ENCODE results near the gene ZNF575.

ZNF575 gene

DNA sequence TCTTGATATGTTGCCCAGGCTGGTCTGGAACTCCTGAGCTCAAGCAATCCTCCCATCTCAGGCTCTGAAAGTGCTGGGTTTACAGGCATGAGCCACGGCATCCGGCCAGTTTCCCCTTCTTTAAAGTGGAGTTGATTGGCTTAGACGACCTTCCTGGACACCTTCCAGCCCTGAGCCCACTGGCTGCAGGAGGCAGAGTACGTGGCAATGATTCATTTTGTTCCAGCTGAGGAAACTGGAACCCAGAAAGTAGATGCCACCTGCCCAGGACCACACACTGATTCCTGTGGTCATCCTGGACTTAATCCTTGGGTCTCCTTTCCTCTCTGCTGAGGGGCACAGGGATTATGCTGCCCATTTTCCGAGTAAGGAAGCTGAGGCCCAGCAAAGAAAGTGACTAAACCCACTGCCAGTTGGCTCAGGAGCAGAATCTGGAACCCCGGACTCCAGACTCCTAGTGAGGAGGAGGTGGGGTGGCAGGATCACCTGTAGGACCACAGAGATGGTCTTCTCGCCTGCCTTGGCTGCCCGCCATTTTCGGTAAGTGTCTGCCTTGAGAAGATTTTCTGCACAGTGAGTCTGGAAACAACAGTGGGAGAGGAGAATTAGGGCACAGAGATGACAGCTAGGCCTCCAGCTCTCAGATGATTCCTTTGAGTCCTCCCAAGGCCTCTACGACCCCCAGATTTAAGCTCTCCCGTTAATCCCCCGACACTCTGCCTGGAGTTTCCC, 41.6 kb downstream of the ZNF575 start:
- DNase-seq (ENCODE audit: low read depth): no peak

DNA sequence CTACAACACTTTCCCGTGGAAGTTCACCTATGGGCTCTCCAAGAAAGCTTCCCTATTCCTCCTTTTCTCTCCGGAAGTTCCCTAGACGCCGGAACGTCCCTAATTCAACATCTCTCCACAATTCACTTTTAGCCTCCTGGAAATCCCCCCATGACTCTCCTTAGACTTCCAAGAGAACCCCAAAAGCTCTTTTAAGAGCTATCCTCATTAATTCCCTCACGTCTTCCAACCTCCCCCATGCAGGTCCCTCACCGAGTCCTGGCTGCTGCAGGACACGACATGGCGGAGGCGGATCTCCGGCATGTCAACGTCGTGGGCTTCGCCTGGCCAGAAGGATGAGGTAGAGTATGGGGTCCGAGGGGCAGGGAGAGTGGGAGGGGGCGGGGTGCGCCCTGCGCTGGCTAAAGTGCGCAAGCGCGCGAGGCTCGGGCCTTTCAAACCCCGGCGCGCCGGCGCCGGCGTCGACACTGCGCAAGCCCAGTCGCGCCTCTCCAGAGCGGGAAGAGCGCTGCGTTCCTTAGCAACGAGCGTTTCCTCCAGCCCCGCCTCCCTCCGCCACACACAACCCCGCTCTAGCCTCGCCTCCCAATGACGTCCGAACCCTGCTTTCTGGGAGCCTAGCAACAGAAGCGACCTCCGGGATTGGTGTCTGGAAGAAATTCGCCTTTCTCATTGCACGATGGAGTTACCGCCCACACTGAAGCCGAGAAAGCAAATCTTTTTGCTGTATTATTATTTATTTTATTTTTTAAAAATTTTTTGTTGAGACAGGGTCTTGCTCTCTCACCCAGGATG, 42.4 kb downstream of the ZNF575 start, which contains the start of the genes PINLYP and XRCC1:
Gene PINLYP (plus strand): TSS at position 646 of the 795 bp plus-strand sequence. CDS start 1,391 bp downstream, outside the sequence.
Gene XRCC1 (minus strand): TSS at position 372 of the 795 bp plus-strand sequence. CDS start 69 bp downstream, at position 303.
- DNase-seq (ENCODE audit: low read depth): peak; percentile 94

DNA sequence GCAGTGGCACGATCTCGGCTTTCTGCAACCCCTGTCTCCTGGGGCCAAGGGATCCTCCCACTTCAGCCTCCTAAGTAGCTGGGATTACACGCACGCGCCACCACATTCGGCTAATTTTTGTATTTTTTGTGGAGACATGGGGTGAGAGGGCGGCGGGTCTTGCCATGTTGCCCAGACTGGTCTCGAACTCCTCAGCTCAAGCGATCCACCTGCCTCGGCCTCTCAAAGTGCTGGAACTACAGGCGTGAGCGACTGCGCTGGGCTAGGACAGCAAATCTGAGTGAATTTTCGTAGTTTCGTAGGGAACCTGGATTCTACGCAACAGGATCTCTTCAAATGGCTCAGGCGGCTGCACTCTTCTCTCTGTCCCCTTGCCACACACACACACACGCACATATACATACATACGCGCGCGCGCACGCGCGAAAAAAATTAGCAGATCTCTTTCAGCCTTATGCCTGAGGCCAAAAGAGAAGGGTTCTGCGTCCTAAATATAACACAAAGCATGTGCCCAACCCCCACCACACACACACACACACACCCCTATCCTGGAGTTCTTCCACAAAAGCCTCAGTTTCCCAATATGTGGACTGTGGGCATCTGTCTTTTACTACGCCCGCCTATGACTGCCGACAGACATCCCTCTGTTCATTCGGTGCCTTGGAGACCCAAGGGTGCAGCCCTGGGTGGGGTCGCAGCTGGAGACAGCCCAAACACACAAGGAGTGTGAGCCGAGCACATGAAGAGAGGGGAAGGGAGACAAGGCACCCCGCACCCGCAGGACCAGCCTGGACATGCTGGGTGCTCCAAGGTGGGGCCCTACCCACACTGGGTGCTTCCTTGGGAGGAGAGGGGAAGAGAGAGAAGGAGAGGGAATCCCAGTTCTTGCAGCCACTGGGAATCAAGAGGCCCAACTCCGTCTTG, 43.2 kb downstream of the ZNF575 start:
- no peak for DNase-seq (ENCODE audit: low read depth)

DNA sequence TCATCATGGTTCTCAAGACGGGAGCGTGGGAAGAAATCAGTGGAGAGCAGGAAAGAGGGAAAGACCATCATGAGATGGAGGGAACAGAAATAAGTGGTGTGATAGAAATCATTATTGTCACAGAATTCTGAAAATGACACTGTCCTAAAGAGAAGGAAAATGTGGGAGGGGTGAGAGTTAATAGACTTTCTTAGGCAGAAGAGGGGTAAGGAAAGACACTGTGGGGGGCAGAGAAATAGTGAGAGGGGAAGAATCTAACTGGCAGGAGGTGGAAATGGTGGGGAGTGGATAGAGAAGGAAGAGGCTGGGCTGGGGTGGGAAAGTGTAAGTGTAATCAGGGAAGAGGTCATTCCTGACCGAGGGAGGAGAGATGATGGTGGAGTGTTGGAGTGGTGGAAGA, 45.8 kb downstream of the ZNF575 start:
- DNase-seq (ENCODE audit: low read depth): no peak

DNA sequence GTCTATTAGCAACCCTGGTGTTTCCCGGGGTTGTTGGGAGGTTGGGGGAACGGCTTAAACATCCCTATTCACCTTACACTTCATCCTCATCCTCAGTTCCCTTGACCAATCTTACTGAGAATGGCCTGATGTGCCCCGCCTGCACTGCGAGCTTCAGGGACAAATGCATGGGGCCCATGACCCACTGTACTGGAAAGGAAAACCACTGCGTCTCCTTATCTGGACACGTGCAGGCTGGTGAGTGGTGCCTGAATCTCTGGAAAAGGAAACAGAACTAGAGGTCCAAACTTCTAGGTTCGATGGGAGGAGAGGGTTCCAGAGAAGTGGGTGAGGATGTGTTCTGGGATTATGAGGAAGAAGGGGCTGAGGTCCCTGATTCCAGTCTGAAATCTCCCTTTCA, 48.5 kb downstream of the ZNF575 start:
- DNase-seq (ENCODE audit: low read depth): no peak

DNA sequence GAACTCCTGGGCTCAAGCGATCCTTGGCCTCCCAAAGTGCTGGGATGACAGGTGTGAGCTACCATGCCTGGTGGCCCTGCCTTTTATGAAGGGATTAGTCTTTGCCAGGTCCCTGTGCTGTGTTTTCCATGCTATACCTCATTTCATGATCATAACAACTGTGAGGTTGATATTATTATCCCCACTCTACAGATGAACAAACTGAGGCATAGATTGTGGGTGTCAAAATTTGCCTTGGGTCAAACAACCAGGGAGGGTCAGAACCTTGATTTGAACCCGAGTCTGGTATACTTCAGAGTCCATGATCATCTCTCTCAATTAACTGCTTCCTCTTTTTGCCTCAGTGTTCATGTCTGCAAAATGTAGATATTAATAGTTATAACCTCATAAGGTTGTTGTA, 49.5 kb downstream of the ZNF575 start:
- no peak for DNase-seq (ENCODE audit: low read depth)

DNA sequence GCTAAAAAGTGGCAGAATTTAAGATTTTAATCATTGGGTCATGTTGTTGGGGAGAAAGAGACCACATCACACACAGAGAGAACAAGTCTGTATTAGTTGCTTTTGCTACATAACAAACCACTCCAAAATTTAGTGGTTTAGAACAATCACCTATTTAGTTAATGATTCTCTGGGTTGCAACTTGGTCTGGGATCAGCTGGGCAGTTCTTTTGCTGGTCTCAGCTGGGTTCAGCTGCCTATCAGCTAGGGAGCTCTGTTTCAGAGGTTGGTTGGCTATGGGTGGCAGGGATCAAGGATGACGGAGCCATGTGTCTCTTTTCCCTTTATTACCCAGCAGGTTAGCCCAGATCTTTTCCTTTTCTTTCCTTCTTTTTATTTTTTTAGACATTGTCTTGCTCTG, 51.5 kb downstream of the ZNF575 start:
- DNase-seq (ENCODE audit: low read depth): no peak
